ENCODE data around the gene NSG2.

NSG2 gene

DNA sequence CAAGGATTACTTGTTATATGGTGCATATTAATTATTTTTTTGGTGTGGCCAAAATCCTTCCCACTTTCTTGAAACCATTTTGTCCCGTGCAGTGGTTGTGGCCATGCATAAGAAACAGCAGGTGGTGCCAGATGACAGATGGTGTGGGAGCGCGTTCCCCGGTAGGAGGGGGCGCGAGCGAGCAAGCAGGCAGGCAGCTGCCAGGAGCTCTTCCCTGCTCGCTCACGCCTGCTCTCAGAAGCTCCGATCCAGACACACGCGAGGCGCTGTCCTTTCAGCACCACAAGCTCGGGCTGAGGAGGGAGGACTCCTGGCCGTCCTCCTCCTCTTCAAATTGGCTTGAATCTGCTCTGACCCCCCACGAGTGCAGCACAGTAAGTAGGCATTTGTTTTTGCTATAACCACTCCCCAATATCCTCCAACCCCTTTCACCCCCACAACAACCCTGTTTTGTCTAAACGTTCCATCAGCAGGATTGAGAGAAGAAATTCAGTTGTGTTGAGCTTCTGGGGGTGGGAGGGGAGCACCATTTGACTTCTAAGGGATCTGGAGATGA lies at the start of gene NSG2:
NSG2 (plus strand) TSS at position 237 of the 556 bp plus-strand sequence. CDS start 1,050 bp downstream, outside the sequence.
- peak; percentile 62 for DNase-seq

DNA sequence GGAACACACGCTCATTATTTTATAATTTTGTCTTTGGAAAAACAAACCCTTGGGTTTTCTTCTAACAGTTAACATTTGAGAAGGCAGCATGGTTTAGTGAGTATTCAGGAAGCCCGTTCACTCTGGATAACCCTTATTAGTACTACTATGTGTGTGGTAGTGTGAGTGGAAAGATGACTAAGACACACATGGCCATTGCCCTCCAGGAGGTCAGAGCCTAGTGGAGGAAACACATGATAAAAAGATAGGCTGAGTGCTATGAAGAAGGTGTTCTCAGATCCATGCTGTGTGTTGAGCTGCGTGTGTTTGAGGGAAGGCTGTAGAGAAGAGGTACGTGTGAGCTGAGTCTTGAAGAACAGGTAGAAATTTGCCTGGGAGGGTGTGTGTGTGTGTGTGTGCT lies 48.2 kb upstream of the NSG2 start:
- no peak for DNase-seq

DNA sequence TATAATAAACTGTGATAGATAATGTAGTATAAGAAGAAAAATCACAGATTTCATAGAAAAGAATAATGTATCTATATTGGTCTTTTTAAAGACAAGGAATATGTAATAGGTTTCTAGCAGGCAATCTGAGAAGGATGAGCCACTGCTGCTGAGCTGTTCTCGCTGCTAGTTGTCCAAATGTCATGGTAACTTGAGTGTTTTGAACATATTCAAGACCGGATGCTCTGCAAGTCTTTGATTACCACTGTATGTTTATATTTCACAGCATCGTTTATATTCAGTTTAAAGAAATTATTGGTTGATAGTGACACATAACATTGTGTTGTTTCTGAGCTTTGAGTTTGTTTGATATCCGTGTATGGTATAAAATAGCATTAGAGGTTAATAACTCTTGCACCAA lies 47.0 kb upstream of the NSG2 start:
- DNase-seq, result no peak

DNA sequence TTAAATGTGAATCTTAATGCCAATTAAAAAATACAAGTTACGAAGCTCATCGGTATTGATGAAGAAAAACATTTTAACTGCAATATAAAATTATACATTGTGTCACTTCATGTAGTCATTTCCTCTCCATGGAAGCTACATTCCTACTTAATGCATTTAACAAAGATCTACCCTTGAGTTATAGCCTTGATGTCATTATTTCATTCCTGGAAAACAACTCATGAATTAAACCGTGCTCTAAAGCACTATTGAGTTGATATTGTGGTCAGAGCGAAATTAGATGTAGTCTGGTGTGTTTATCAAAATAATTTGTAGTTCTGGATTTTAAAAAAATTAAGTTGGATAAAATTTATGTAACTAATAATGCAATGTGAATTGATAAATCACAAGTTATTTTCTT lies 45.4 kb upstream of the NSG2 start:
- DNase-seq, result no peak

DNA sequence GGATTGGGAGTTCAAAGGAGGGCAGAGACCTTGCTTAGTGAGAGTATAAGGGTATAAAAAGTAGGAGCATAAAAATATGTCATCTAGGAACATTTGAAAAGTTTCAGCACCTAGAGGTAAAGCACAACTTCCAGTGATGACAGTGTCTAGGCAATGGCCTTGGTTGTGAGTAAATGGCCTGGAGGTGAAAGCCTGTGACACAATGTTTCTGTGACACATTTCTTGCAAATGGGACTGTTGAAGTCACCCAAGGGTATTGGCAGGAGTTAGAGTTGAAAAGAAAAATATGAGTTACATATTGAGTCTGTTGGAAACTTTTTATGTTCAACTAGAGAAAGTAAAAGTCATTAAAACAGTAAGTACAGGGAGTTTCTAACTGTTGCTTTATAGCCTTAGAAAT lies 41.7 kb upstream of the NSG2 start:
- DNase-seq, result no peak

DNA sequence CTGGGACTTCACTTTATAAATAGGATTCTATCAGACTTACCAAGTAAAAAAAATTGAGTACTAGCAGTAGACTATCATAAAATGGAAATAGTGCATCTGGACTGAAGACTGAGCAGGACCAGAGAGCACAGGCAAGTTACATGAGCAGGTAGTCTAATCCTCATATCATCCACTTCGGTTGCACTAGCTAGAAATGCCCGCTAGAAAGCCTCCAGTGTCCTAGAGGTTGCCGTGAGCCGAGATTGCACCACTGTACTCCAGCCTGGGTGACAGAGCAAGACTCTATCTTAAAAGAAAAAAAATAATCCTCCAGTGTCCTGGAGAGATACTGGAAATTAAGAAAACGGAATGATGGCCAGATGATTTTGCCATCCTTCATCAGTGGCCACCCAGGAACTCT lies 36.6 kb upstream of the NSG2 start:
- no peak for DNase-seq

DNA sequence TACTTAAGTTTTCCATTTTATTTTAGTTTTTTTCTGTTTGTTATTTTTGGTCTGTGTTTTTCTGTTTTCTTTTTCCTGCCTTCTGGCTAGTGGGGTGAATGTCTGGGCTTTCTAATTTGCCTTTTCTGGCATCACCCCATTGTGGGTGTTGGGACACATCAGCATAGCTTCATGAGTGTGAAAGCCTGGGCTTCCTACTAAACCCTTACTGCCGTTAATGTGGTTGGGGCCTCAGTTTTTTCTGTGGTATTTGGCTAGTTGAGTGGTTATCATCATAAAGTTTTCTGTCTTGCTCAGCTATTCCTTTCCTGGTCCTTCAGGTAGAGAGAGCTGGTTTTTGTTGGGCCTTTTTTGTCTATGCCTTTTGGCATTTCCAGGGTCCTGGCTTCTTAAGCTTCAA lies 35.1 kb upstream of the NSG2 start:
- DNase-seq, result no peak

DNA sequence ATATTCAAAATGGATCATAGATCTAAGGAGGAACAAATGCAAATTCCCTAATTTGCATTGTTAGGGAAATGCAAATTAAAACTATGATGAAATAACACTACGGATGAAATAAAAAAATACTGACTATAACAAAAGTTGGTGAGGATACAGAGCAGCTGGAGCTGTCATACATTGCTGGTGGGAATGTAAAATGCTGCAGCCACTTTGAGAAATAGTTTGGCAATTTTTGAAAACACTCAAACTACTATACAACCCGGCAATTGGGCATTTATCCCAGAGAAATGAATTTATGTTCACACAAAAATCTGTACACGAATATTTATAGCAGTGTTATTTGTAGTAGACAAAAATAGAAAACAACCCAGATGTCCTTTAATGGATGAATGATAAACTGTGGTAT lies 34.1 kb upstream of the NSG2 start:
- no peak for DNase-seq

DNA sequence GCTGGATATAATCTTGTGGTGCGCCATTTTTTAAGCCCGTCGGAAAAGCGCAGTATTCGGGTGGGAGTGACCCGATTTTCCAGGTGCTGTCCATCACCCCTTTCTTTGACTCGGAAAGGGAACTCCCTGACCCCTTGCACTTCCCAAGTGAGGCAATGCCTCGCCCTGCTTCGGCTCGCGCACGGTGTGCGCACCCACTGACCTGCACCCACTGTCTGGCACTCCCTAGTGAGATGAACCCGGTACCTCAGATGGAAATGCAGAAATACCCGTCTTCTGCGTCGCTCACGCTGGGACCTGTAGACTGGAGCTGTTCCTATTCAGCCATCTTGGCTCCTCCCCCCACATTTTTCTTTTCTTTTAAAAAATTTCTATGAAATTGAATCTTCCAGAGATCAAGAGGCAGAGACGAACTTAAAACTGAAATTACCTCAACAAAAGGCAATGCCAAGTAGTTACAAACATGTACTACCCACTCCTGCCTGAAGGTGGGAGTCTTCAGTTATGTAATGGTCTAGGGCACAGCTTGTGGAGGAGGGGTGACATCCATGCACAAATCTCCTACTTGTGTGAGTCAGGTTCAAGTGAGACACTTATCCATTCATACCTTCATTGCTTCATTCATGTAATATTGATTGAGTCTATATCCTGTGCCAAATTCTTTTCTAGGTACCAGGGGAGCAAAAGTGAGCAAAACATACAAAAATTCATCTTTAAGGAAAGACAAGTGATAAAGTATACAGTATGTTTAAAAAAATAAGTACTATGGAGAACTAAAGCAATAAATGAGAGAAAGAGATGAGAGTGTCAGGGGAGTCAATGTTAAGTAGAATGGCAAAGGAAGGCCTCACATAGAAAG lies 25.2 kb upstream of the NSG2 start:
- DNase-seq, result peak; percentile 12

DNA sequence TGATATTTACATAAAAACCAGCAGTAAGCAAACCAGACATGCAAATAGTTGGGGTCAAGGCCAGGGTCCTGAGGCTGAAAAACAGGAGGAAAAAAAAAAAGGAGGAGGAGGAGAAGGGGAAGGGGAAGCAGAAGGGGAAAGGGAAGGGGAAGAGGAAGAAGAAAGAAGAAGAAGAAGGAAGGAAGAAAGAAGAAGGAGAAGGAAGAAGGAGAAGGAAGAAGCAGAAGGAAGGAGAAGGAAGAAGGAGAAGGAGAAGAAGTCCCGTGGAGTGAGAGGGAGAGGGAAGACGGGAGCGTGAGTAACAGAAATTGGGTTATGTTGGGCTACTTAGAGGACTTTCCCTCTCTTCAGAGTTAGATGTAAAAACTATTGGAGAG lies 24.6 kb upstream of the NSG2 start:
- no peak for DNase-seq

DNA sequence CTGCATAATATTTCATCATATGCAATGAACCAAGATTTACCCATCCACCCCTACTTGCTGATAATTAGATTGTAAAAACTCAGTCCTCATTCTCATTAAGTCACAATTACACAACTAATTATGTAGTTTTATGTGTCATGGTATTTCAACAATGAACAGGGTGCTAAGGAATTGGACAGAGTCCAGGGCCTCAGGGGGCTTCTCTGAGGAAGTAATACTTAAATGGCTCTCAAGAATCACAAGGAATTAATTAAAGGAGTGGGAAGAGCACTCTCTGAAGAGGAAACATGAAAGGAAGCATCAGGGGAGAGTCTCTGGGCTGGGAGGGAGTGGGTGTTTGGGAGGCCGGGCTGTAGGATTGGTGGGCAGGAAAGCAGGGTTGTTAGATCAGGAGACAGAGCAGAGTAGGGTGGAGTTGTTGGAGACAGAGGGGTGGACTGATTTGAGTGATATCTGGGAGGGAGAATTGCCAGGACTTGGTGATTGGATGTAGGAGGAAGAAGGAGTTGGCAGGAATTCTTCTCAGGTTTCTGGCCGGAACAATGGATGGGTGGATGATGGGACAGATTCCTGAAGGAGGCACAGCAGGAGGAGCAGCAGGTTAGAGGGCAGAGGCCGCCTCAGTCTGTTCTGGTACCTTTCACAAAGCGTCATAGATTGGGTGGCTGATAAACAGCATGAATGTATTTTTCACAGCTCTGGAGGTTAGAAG lies 23.0 kb upstream of the NSG2 start:
- DNase-seq, result no peak

DNA sequence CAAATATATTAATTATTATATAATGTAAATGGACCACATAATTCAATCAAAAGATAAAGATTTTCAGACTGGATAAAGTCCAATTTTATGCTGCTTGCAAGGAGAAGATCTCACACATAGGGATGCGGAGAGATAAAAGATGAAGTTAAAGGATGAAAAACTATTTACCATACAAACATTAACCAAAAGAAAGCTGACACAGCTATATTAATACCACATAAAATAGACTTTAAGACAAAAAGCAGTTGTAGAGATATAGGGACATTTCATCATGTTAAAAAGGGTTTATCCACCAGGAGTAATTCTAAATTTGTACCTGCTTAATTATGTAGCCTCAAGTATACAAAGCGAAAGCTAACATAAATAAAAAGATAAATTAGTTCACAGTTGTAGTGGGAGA lies 15.2 kb upstream of the NSG2 start:
- no peak for DNase-seq

DNA sequence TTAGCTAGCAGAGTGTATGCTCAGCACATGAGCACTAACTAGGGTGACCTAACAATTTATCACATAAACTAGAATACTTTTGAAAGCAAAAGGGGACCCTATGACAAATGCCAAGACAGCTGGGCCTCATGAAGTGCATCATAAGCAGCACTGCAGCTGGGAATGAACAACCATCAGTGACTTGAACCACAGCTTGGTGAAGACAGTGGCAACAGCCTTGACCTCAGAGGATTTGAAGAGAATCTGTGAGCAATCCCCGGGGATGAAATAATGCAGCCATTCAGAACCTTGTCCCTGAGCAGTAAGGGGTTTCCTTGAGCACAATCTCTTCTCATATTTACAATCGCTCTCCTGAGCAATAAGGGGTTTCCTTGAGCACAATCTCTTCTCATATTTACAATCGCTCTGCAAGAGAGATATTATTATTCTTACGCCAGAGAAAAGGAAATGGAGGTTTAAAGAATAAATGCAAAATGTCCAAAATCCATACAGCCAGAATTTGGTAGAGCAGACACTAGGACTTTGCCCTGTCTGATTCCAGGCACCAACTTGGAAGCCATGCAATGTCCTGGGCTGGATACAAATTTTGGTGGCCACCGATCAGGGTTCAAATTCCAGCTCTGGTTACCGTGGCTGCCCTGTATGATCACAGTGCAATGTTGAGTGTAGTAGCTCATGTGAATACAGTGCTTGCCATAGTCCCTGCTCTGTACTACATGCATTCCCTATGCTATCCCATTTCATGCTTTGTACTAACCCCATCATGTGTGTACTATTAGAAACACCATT lies 846 bp upstream of the NSG2 start:
- no peak for DNase-seq

DNA sequence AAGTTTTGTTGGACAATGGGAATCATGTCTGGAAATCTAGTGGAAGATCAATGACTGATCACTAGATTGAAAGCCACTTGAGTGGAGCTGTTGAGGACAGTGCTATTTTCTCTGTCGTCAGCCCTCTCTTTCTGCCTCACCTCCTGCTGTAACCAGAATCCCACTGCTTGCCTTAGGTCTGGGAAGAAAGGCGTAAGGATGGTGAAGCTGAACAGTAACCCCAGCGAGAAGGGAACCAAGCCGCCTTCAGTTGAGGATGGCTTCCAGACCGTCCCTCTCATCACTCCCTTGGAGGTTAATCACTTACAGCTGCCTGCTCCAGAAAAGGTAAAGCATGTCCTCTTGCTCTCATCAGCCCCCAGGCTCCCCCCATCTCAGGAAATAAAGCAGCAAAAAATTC lies 1.1 kb downstream of the NSG2 start:
- no peak for DNase-seq

DNA sequence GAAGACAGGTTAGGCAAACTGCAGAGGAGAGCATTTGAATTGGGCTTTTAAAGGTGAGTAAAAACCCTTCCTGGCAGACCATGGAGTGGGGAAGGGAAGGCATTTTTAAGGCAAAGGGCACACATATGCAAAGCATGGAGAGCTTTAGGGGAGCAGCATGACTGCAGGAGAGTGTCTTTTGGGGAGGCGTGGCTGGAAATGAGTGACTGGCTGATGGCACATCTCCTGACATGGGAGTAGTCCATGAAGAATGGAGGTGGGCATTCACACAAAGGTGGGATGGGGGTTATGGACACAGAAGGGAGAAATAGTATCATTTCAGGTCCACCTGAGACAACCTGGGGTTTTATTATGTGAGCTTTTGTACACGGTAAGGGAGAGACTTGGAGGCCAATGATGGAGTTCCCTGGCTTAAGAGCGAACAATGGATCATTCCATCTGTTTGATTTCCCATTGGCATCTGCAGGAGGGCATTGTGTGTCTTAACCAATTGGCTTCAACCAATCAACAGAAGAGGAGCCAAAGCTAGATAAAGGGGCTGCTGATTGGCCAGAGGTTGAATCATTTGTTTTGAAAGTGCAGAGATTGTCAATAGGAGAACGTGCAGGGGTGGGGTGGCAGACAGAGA lies 2.1 kb downstream of the NSG2 start:
- DNase-seq, result no peak

DNA sequence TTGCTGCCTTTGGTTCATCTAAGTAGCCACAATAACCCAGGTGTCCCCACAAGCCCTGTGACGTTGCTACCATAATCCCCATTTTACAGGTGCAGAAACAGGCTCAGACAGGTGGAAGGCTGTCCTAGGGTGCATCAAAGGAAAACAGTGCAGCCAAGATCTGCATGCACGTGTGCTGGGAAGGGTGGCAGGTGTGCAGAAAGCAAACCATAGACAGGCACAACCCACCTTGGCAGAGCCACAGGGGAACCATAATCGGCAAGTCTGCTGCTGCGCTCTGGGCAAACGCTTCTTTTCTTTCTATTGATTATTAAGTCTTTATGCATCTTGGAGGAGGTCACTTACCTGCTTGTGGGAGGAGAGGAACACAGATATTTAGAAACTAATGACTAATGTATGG lies 7.1 kb downstream of the NSG2 start:
- DNase-seq, result no peak

DNA sequence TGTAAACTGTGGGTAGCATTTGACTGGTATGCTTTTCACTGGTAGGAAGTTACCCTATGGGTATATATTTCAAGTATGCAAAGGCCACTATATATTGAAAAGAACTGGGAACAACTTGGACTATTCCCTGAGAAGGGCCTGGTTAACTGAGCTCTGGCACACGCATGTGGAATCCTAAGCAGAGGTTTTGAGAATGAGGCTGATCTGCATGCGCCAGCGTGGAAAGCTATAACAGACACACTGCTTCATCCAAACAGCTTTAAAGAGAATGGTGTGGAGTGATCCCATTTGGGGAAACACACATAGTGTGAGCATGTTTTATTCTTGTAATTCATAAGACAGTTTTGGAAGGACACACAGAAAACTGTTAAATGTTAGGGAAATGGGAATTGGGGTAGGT lies 8.4 kb downstream of the NSG2 start:
- no peak for DNase-seq

DNA sequence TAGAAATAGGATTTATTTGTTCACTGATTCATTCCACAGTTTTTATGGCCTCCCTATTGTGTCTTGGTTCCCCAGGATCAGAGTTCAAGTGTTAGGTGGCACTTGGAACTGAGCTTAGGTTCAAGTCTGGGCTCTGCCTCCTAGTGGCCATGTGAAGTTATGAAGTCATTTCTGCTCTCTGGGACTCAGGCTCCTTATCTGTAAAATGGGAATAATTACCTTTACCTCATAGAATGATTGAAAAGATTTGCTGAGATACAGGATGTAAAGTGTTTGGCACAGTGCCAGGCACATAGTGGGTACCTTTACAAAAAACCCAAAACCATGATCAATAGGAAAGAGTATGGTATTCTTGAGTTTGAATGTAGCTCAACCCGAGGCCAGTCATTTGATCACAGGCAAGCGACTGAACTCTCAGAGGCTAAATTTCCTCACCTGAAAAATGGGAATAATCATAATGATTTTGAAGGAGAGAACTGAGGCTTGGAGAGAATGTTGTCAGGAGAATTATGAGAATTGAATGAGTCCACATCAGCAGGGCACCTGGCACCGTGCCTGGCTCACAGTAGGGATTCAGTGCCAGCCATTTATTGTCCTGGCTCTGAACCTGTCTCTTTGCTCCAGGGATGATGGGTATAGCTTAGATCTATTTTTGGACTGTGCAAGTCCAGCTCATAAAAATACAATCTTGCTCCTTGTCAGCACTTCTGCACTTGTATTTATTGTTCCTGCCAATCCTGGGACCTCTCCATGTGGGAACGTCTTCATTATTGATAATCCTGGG lies 10.8 kb downstream of the NSG2 start:
- peak; percentile 7 for DNase-seq

DNA sequence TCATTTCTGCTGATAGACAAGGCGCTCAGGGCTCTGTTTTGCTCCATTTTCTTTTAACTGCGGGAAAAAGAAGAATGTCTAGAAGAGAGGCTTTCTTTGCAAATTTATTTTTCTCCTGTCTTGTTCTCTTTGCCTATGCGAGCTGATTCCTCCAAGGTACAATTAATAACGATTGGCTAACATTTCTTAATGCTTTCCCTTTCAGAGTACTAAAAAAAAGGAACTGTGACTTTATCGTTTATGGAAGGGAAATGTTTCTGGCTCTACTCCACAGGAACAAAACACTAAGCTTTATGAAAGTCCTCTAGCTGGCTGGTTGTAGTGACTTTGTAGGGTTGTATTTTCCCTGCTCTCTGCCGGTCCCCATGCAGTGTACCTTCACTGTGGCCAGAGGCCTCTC lies 11.7 kb downstream of the NSG2 start:
- no peak for DNase-seq

DNA sequence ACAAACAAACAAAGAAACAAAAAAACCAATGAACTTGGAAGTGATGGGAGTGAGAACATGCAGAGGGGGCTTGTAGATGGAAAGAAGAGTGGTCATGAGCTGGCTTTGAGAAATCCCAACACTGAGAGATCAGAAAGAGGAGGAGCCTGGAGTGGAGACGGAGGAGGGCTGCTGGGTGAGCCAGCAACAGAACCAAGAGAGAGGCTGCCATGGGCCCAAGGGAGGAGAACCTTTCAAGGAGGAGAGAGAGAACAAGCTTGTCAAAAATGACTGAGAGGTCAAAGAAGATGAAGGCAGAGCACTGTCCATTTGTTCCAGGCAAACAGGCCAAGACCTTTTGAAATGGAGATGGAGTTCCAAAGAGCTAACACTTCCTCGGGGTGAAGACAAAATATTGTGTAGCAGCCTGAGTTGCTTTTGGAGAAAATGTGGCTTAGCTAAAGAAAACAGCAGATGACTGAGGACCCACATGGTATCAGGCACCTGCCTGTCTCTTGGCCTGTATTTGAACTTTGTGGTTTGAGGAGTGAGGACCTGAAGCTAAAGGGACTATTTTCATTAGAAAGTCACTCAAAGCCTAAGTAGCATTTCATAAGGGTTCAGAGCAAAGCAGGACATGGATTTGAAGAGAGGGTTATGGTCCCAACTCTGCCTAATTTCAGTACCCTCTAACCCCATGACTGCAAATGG lies 13.1 kb downstream of the NSG2 start:
- no peak for DNase-seq

DNA sequence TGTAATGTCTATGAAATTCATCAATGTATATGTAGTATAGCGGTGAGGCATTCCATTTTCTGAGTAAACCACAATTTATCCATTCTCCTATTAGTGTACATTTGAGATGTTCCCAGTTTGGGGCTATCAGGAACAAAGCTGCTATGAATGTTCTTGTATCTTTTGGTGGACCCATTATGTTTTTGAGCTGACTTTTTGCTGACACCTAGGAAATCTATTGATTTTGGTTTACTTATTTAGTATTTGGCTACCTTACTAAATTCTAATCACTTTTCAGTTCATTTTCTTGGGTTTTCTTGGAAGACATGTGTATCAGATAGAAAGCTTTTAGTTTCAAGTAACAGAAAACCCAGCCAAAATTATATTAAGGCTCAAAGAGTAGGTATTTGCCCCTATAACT lies 13.7 kb downstream of the NSG2 start:
- no peak for DNase-seq

Data from NCI-H446 treated with DMSO at 0.1 percent for 48 hours (cell line).